ENCODE measurements around the gene KIF13A. TPM values are rescaled to one million over a fixed set of nuclear protein-coding genes. Genes with fewer than 3 reads are reported as not detected.

The KIF13A gene
- total RNA-seq, 1 donor from 2014 or later: 38.4 TPM

DNA sequence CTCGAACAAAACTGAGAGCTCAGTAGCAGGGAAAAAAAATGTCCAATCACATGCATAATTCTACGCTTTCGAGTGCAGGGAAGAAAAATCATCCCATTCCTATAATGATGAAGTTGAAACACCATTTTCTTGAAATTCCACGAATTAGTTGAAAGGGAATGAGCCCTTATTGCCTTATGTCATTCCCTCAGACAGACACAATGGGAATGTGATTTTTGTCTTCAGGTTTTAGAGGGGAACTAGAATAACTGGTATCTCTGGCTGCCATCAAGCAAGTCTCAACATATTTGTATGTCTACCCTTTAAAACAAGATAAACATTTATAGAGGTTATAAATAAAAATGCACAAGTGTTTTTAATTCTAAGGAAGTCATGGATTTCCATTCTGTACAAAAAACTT lies 87.9 kb downstream of the KIF13A start:
- Histone ChIP-seq H2AFZ (ENCODE audit: low read depth, low read length) (no peak overlapping the region), H3K27ac (ENCODE audit: low read depth, low read length) (no peak overlapping the region), H3K9me3 (ENCODE audit: insufficient read depth, low read depth, low read length) (peaks cover 10% of the 10 kb centered on the region), H3K4me3 (ENCODE audit: insufficient read depth, low read depth, low read length) (no peak overlapping the region), H3K79me2 (ENCODE audit: insufficient read depth, low read length) (peaks cover 44% of the 10 kb centered on the region), H4K20me1 (ENCODE audit: insufficient read depth, low read length) (no peaks in the 10 kb centered on the region), H3K36me3 (ENCODE audit: insufficient read depth, low read length) (no peaks in the 10 kb centered on the region), H3K4me1 (ENCODE audit: insufficient read depth, low read length) (no peaks in the 10 kb centered on the region), H3K4me2 (ENCODE audit: low read length) (no peak overlapping the region), H3K9ac (ENCODE audit: low read length) (no peak overlapping the region), H3K27me3 (ENCODE audit: insufficient read depth, low read length) (no peaks in the 10 kb centered on the region)
- Mint-ChIP-seq H3K9me3 (ENCODE audit: unreplicated experiment) (peaks cover 18% of the 10 kb centered on the region), H3K27ac (ENCODE audit: unreplicated experiment) (no peak overlapping the region), H3K27me3 (ENCODE audit: low read depth, unreplicated experiment) (no peaks in the 10 kb centered on the region), H3K4me1 (ENCODE audit: low read depth, unreplicated experiment) (peaks cover 2% of the 10 kb centered on the region), H3K4me3 (ENCODE audit: unreplicated experiment) (no peak overlapping the region), H3K36me3 (ENCODE audit: low read depth, unreplicated experiment) (peaks cover 27% of the 10 kb centered on the region)
- TF ChIP-seq, protein P1, sequence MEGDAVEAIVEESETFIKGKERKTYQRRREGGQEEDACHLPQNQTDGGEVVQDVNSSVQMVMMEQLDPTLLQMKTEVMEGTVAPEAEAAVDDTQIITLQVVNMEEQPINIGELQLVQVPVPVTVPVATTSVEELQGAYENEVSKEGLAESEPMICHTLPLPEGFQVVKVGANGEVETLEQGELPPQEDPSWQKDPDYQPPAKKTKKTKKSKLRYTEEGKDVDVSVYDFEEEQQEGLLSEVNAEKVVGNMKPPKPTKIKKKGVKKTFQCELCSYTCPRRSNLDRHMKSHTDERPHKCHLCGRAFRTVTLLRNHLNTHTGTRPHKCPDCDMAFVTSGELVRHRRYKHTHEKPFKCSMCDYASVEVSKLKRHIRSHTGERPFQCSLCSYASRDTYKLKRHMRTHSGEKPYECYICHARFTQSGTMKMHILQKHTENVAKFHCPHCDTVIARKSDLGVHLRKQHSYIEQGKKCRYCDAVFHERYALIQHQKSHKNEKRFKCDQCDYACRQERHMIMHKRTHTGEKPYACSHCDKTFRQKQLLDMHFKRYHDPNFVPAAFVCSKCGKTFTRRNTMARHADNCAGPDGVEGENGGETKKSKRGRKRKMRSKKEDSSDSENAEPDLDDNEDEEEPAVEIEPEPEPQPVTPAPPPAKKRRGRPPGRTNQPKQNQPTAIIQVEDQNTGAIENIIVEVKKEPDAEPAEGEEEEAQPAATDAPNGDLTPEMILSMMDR (IDR thresholded peaks at IDR 0.05; ENCODE audit: insufficient read depth, low read depth, low read length): no peak
- TF ChIP-seq EZH2 (IDR thresholded peaks at IDR 0.05; ENCODE audit: insufficient read depth, low read length): no peak
- FAIRE-seq: no peak
- DNase-seq (ENCODE audit: low read depth): no peak

DNA sequence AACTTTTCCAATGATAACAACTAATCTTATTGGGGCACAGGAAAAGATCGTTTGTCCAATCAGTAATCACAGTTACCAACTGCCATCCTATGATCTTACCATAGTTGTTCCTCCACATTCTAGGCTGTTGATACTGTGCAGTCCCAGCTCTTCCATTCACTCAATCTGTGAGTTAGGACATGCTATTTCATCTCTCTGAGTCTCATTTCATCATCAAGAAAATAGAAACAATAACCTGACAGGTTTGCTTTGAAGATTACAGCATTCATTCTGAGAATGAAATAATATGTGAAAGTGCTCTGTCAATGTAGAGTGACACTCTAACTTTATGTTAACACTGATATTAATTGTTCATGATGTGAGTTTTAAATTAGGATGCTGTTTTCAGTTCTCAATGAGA lies 89.8 kb downstream of the KIF13A start:
- Mint-ChIP-seq H3K4me3 (ENCODE audit: unreplicated experiment) (no peak overlapping the region), H3K27me3 (ENCODE audit: low read depth, unreplicated experiment) (no peaks in the 10 kb centered on the region), H3K4me1 (ENCODE audit: low read depth, unreplicated experiment) (peaks cover 2% of the 10 kb centered on the region), H3K36me3 (ENCODE audit: low read depth, unreplicated experiment) (peaks cover 40% of the 10 kb centered on the region), H3K9me3 (ENCODE audit: unreplicated experiment) (peaks cover 26% of the 10 kb centered on the region), H3K27ac (ENCODE audit: unreplicated experiment) (no peak overlapping the region)
- TF ChIP-seq, protein P1 (IDR thresholded peaks at IDR 0.05; ENCODE audit: insufficient read depth, low read depth, low read length): no peak
- TF ChIP-seq EZH2 (IDR thresholded peaks at IDR 0.05; ENCODE audit: insufficient read depth, low read length): no peak
- H3K9me3 ChIP-seq (ENCODE audit: insufficient read depth, low read depth, low read length): peaks cover 19% of the 10 kb centered on the region
- H3K4me3 ChIP-seq (ENCODE audit: insufficient read depth, low read depth, low read length): no peak overlapping the region
- H3K27ac ChIP-seq (ENCODE audit: low read depth, low read length): no peak overlapping the region
- H3K9ac ChIP-seq (ENCODE audit: low read length): no peak overlapping the region
- no peaks in the 10 kb centered on the region for H4K20me1 ChIP-seq (ENCODE audit: insufficient read depth, low read length)
- no peak overlapping the region for H3K4me2 ChIP-seq (ENCODE audit: low read length)
- H3K4me1 ChIP-seq (ENCODE audit: insufficient read depth, low read length): no peaks in the 10 kb centered on the region
- H2AFZ ChIP-seq (ENCODE audit: low read depth, low read length): no peak overlapping the region
- no peaks in the 10 kb centered on the region for H3K27me3 ChIP-seq (ENCODE audit: insufficient read depth, low read length)
- no peak for DNase-seq (ENCODE audit: low read depth)
- H3K79me2 ChIP-seq (ENCODE audit: insufficient read depth, low read length): peaks cover 28% of the 10 kb centered on the region
- no peak for FAIRE-seq
- no peaks in the 10 kb centered on the region for H3K36me3 ChIP-seq (ENCODE audit: insufficient read depth, low read length)

DNA sequence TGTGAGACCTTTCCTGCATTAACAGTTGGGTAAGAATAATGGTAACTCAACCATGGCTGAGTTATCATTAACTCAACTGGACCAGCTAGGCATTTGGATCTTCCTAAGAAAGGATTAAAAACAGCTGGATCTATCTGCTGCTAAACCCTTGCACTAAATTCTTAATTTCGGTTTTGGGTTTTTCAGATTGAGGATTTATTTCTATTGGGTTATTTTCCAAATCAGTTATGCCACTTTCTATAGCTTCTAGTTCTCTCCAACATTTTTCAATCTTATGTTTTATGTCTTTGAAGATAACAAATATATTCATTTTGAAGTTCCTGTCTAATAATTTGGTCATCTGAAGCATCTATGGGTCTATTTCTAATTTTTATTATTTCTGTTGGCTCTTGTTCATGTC lies 92.5 kb downstream of the KIF13A start:
- no peaks in the 10 kb centered on the region for H3K27me3 ChIP-seq (ENCODE audit: insufficient read depth, low read length)
- H2AFZ ChIP-seq (ENCODE audit: low read depth, low read length): no peak overlapping the region
- no peak overlapping the region for H3K4me3 Mint-ChIP-seq (ENCODE audit: unreplicated experiment)
- peaks cover 50% of the 10 kb centered on the region for H3K36me3 Mint-ChIP-seq (ENCODE audit: low read depth, unreplicated experiment)
- no peaks in the 10 kb centered on the region for H3K27me3 Mint-ChIP-seq (ENCODE audit: low read depth, unreplicated experiment)
- H3K27ac Mint-ChIP-seq (ENCODE audit: unreplicated experiment): no peak overlapping the region
- FAIRE-seq (no peak), DNase-seq (ENCODE audit: low read depth) (no peak)
- H3K9ac ChIP-seq (ENCODE audit: low read length): no peak overlapping the region
- TF ChIP-seq EZH2 (IDR thresholded peaks at IDR 0.05; ENCODE audit: insufficient read depth, low read length): no peak
- TF ChIP-seq, protein P1 (IDR thresholded peaks at IDR 0.05; ENCODE audit: insufficient read depth, low read depth, low read length): no peak
- peaks cover 19% of the 10 kb centered on the region for H3K9me3 ChIP-seq (ENCODE audit: insufficient read depth, low read depth, low read length)
- H3K4me1 ChIP-seq (ENCODE audit: insufficient read depth, low read length): no peaks in the 10 kb centered on the region
- H3K4me1 Mint-ChIP-seq (ENCODE audit: low read depth, unreplicated experiment): peaks cover 1% of the 10 kb centered on the region
- peaks cover 12% of the 10 kb centered on the region for H3K79me2 ChIP-seq (ENCODE audit: insufficient read depth, low read length)
- H3K9me3 Mint-ChIP-seq (ENCODE audit: unreplicated experiment): peaks cover 34% of the 10 kb centered on the region
- H4K20me1 ChIP-seq (ENCODE audit: insufficient read depth, low read length): no peaks in the 10 kb centered on the region
- H3K4me3 ChIP-seq (ENCODE audit: insufficient read depth, low read depth, low read length): no peak overlapping the region
- no peaks in the 10 kb centered on the region for H3K36me3 ChIP-seq (ENCODE audit: insufficient read depth, low read length)
- H3K27ac ChIP-seq (ENCODE audit: low read depth, low read length): no peak overlapping the region
- no peak overlapping the region for H3K4me2 ChIP-seq (ENCODE audit: low read length)
